ENCODE results near the gene CCR5. TPM values are rescaled to one million over a fixed set of nuclear protein-coding genes. Genes with fewer than 3 reads are reported as not detected.

Gene CCR5
- total and polyA plus RNA-seq, 9 of the 15 experiments (the other 6 are each of a cell fraction or from before 2014, with no cell fraction given) = not detected

DNA sequence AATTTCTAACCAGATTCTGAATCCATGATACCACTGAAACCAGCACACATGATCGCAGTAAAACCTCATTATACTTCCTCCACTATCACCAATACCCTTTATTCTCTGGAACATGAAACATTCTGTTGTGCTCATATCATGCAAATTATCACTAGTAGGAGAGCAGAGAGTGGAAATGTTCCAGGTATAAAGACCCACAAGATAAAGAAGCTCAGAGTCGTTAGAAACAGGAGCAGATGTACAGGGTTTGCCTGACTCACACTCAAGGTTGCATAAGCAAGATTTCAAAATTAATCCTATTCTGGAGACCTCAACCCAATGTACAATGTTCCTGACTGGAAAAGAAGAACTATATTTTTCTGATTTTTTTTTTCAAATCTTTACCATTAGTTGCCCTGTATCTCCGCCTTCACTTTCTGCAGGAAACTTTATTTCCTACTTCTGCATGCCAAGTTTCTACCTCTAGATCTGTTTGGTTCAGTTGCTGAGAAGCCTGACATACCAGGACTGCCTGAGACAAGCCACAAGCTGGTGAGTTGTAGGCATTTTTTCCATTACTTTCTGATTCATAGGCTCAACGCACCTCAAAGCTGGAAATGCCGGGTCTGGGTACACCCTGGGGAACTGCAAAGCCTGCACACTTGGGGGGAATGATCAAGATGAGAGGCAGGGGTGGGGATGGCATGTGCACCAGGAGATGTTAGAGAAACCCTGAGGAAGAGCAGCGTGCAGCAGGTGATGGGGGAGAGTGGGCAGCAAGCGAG, 16.9 kb upstream of the CCR5 start, which contains the start of gene CCR2:
Gene CCR2 (plus strand): TSS at position 465 of the 764 bp plus-strand sequence. CDS start 3,417 bp downstream, outside the sequence.
- in situ Hi-C loops (cut with MboI) = no loop called here
- Histone ChIP-seq H3K9me3 (replicated peaks; ENCODE audit: control insufficient read depth, insufficient read depth, low read depth, low read length) (no peaks in the 10 kb centered on the region), H3K4me2 (ENCODE audit: insufficient read depth, low read length) (no peak within 1 kb of the TSS), H3K36me3 (ENCODE audit: control insufficient read depth, insufficient read depth, low read length) (no peaks in the 10 kb centered on the region), H3K4me3 (no peak within 1 kb of the TSS), H3K4me1 (replicated peaks in 1 of 2; ENCODE audit: control insufficient read depth in 2 of 2, insufficient read depth in 2 of 2, low read length in 2 of 2) (no peaks in the 10 kb centered on the region), H4K20me1 (replicated peaks; ENCODE audit: control insufficient read depth, insufficient read depth, low read length) (no peaks in the 10 kb centered on the region), H3K9ac (ENCODE audit: insufficient read depth in 1 of 2, low read depth in 2 of 2, low read length in 2 of 2) (no peak within 1 kb of the TSS), H3K79me2 (ENCODE audit: control insufficient read depth, insufficient read depth, low read length) (no peaks in the 10 kb centered on the region), H2AFZ (ENCODE audit: low read depth, low read length) (no peak within 1 kb of the TSS), H3K27me3 (ENCODE audit: control insufficient read depth in 2 of 2, insufficient read depth in 2 of 2, low read length in 2 of 2) (peaks cover 20 to 32% of the 10 kb centered on the region in 2 experiments; a peak in 4 of 5 replicates), H3K27ac (ENCODE audit: extremely low read depth, low read depth, low read length) (no peak within 1 kb of the TSS), H3K9me1 (ENCODE audit: control insufficient read depth, insufficient read depth, low read length) (no peaks in the 10 kb centered on the region)
- intact Hi-C loops (cut with micrococcal nuclease) = no loop called here
- ATAC-seq (no peak), FAIRE-seq (no peak), DNase-seq (ENCODE audit: extremely low read depth in 1 of 4, low spot score in 3 of 4) (no peak)
- CTCF ChIA-PET (ENCODE audit: low intra/inter-chr PET ratio) = no interaction called here
- TF ChIP-seq CC2D1A (IDR thresholded peaks at IDR 0.05) (no peak), E2F8 (IDR thresholded peaks at IDR 0.05; ENCODE audit: low read depth, partially characterized antibody) (no peak), TCF7L2 (IDR thresholded peaks at IDR 0.05; ENCODE audit: low read depth, low read length) (no peak), ZNF695 (CRISPR knock-in tag; IDR thresholded peaks at IDR 0.05) (no peak), RBFOX2 (IDR thresholded peaks at IDR 0.05; ENCODE audit: low read depth, low read length) (no peak), ZNF507 (tag; conservative IDR thresholded peaks at IDR 0.05) (no peak), TAL1 (IDR thresholded peaks at IDR 0.05) (no peak), ARNT (IDR thresholded peaks at IDR 0.05) (no peak), PHF8 (IDR thresholded peaks at IDR 0.05; ENCODE audit: borderline replicate concordance, low read length) (no peak), PPARD (CRISPR knock-in tag; IDR thresholded peaks at IDR 0.05) (no peak), ATF7 (IDR thresholded peaks at IDR 0.05) (no peak), U2AF1 (optimal IDR thresholded peaks at IDR 0.05; ENCODE audit: low read depth, low read length) (no peak), PRMT5 (CRISPR knock-in tag; IDR thresholded peaks at IDR 0.05) (no peak), FIP1L1 (IDR thresholded peaks at IDR 0.05; ENCODE audit: low read depth, low read length, poor library complexity, severe bottlenecking) (no peak), L3MBTL2 (IDR thresholded peaks at IDR 0.05) (no peak), HDAC6 (IDR thresholded peaks at IDR 0.05; ENCODE audit: low read depth, low read length) (no peak), NR1H2 (CRISPR knock-in tag; IDR thresholded peaks at IDR 0.05) (no peak), ZNF232 (CRISPR knock-in tag; IDR thresholded peaks at IDR 0.05) (no peak), MXI1 (IDR thresholded peaks at IDR 0.05; ENCODE audit: low read depth, low read length) (no peak)
- 0% methylated on average over 7 of the region's 7 CpGs for WGBS (ENCODE audit: insufficient coverage, low coverage, missing lambda C conversion rate)
- BruUV-seq (replicated peaks) = no TSS peak
- POLR2A ChIA-PET = interaction anchor here (0.6 to 1.2 kb wide), 2 partner anchors 46 to 221 kb away, joined by 3 read pairs; no protein-coding TSS in a partner anchor

All from K562 (cell line).